GM12801 (cell line): ENCODE data around the gene LDHAL6B.

Experiments used
- TF ChIP-seq, protein P1 (sequence below): IDR thresholded peaks from one replicate; pipeline ENCODE4 v1.5.1; 2011; ENCODE audit warnings: control low read depth; ENCODE audit not compliant: insufficient read length; ENCODE audit errors: extremely low read depth

The LDHAL6B gene

DNA sequence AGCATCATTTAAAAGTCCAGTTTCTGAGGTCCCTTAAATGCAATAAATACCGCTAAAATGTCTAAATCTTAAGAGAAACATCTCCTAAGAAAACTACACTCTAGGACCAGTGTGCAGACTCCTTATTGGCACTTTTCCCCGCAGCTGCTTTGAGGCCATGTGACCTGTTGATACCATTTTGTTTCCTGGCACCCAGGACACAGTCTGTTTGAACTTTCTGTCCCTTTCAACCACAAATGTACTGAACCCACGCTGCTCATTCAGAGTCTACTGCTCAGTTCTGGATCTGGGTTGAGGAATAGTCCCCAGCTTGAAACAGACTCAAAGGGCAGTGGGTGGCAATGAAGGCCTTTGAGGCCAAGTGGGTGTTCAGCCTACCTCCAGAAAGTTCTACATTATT is 17.1 kb downstream of the LDHAL6B start:
- TF ChIP-seq, protein P1, sequence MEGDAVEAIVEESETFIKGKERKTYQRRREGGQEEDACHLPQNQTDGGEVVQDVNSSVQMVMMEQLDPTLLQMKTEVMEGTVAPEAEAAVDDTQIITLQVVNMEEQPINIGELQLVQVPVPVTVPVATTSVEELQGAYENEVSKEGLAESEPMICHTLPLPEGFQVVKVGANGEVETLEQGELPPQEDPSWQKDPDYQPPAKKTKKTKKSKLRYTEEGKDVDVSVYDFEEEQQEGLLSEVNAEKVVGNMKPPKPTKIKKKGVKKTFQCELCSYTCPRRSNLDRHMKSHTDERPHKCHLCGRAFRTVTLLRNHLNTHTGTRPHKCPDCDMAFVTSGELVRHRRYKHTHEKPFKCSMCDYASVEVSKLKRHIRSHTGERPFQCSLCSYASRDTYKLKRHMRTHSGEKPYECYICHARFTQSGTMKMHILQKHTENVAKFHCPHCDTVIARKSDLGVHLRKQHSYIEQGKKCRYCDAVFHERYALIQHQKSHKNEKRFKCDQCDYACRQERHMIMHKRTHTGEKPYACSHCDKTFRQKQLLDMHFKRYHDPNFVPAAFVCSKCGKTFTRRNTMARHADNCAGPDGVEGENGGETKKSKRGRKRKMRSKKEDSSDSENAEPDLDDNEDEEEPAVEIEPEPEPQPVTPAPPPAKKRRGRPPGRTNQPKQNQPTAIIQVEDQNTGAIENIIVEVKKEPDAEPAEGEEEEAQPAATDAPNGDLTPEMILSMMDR, result no peak

DNA sequence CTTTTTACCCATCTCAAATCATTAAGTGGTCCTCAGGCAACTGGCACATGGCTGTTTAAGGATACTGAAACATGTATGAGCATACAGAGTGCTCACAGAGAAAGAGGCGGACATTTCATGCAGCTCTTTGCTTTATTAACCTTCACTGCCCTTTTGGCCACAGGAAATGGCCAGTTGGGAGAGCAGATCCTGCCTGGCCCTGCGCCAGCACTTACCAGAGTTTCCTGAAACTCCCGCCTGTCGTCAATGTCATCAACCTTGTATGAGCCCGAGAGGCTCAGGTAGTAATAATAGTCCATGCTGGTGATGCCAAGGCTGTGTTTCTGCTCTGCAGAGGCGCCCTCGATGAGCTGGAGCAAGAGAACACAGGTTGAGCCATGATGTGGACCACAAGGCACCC is 17.8 kb downstream of the LDHAL6B start:
- TF ChIP-seq, protein P1, result no peak

DNA sequence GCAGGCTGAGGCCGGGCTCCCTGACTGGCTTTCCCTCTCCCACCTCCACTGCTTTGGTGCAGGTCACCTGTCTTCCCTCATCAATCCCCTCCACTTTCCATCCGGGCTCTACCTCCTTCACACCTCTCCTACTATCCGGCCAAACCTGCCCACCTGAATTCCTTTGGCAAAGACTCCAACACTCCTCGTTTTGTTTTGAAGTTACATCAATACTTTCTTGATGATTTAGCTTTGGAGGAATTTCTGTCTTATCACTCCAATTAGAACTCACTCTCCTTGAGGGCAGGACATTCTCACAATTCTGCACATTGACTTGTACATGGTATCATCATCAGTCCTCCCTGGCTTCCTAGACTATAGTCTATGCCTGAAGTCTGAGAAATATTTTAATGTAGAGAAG is 20.4 kb downstream of the LDHAL6B start:
- TF ChIP-seq, protein P1, result no peak

DNA sequence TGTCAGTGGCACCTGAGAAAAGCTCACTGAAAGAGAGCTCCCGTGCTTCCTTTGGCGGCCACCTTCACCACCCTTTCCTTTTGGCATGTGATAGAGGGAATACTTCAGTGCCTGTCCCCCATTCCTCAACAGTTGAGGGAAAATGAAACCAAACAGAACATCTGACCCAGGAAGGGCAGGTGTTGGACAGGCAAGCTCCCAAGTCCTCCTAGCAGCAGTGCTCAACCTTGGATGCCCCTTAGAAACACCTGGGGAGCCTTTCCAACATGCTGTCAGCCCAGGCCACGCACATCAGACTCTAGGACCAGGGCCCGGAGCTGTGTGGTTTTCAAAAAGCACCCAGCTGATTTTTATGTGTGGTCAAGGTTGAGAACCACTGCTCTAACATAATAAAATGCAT is 22.4 kb downstream of the LDHAL6B start:
- TF ChIP-seq, protein P1, result no peak

DNA sequence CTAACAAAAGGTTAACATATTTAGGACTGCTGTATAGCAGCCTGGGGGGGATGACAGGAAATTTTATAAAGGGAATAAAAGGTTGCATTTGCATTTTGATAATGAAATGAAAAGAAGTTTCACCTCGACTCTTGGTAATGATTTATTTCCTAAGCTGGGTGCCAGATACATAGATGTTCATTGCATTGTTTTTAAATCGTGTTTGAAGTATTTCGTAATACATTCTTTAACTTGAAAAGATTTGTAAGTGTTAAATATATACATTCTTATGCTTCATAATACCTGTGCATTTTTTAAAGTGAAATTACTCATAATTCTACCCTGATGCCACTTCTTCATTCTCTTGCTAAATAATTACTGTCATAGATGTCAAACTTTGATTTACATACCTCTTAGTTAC is 22.8 kb downstream of the LDHAL6B start:
- TF ChIP-seq, protein P1, result no peak

DNA sequence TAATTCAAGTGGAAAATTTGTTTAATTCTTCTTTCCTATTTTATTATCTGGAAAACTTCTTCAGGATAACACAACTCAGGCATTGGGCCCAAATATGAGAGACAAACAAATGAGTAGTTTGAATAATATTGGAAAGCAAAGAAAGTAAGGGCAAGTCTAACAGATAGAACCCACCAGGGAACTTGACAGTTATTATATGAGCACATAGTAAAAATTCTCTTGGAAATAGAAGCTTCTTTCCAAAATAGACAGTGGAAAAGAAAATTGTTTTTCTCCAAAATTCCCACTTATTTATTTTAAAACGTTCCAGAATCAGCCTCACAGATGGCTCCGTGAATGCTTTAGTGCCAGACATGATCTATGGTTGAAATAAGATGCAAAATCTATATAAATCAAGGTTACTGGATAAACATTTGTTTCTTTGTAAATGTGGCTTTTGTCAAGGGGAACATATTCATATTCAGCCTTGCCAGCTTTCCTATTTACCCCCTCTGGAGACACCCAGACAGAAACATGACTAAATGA is 23.9 kb downstream of the LDHAL6B start:
- TF ChIP-seq, protein P1, result no peak

DNA sequence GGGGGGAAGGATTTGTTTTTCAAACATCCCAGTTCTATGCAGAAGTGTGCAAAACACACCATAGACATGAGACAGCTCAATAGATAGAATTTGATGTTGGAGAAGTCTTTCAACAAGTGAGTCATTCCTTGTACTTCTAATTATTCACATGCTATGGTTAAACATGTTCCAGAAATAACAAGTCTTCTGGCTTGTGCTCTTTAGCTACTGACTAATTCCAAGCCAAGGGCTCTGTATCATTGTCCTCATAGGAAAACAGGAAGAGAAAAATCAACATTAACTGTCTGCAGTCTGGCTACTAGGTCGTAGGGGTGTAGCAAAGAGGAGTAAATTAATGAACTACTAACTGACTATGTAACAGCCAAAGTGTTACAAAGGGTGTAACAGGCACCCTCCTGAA is 25.8 kb downstream of the LDHAL6B start:
- TF ChIP-seq, protein P1, result no peak

DNA sequence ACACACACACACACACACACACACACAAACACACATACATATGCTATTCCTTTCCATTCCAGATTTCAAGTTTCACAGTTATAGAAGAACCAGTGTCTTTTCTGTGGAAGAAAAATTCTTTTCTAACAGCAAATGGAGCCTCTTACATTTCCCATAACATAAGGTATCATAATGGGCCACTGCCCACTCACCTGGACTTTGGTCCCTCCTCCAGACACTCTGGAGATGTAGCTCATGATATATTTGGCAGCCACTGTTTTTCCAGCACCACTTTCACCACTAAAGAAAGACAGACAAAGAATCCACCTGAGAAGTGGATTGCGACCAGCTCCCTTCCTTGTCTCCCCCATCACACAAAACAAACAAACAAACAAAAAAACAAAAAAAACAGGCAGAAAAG is 29.8 kb downstream of the LDHAL6B start:
- TF ChIP-seq, protein P1, result no peak
